ENCODE results near the gene SPINDOC.
"Not testable (repeated sequence)": the region's sequence is repeated elsewhere in the genome, so short reads cannot be mapped to it uniquely, and the experiment has no call there.

Gene SPINDOC

GRCh38 chr11:63854696-63855095, 41.4 kb downstream of the SPINDOC start:
- DNase-seq (ENCODE audit: low spot score): no peak
- no peak for FAIRE-seq

GRCh38 chr11:63855975-63856374, 42.7 kb downstream of the SPINDOC start:
- DNase-seq (ENCODE audit: low spot score) (no peak), FAIRE-seq (no peak)

- no peak for FAIRE-seq
Observed at GRCh38 chr11:63858628-63859550, 45.6 kb downstream of the SPINDOC start.

GRCh38 chr11:63862923-63863322, 49.7 kb downstream of the SPINDOC start:
- DNase-seq (ENCODE audit: low spot score) (no peak), FAIRE-seq (no peak)

More at GRCh38 chr11:63858628-63859550, 45.6 kb downstream of the SPINDOC start:
- DNase-seq (ENCODE audit: low spot score): no peak

- not testable (repeated sequence) for DNase-seq (ENCODE audit: low spot score); FAIRE-seq
Observed at GRCh38 chr11:63863620-63864019, 50.4 kb downstream of the SPINDOC start.

GRCh38 chr11:63866211-63866610, 53.0 kb downstream of the SPINDOC start:
- DNase-seq (ENCODE audit: low spot score) (no peak), FAIRE-seq (no peak)

- FAIRE-seq (no peak), DNase-seq (ENCODE audit: low spot score) (no peak)
Observed at GRCh38 chr11:63867511-63867910, 54.3 kb downstream of the SPINDOC start.

GRCh38 chr11:63868399-63869064, 55.3 kb downstream of the SPINDOC start:
- FAIRE-seq (no peak), DNase-seq (ENCODE audit: low spot score) (no peak)

GRCh38 chr11:63869171-63869591, 55.9 kb downstream of the SPINDOC start:
- no peak for FAIRE-seq
- DNase-seq (ENCODE audit: low spot score): no peak

GRCh38 chr11:63869683-63870082, 56.4 kb downstream of the SPINDOC start:
- DNase-seq (ENCODE audit: low spot score): no peak
- FAIRE-seq: no peak

- DNase-seq (ENCODE audit: low spot score) (no peak), FAIRE-seq (no peak)
Observed at GRCh38 chr11:63870351-63871140, 57.3 kb downstream of the SPINDOC start.

GRCh38 chr11:63871962-63872799, 58.9 kb downstream of the SPINDOC start:
- FAIRE-seq (peak; percentile 87), DNase-seq (ENCODE audit: low spot score) (peak; percentile 91)

GRCh38 chr11:63872800-63873197, 59.5 kb downstream of the SPINDOC start:
- FAIRE-seq (no peak), DNase-seq (ENCODE audit: low spot score) (no peak)

- DNase-seq (ENCODE audit: low spot score): no peak
Observed at GRCh38 chr11:63873311-63873710, 60.1 kb downstream of the SPINDOC start.

GRCh38 chr11:63874511-63874910, 61.3 kb downstream of the SPINDOC start:
- no peak for DNase-seq (ENCODE audit: low spot score)
- no peak for FAIRE-seq

More at GRCh38 chr11:63873311-63873710, 60.1 kb downstream of the SPINDOC start:
- no peak for FAIRE-seq

GRCh38 chr11:63875506-63876065, 62.3 kb downstream of the SPINDOC start:
- DNase-seq (ENCODE audit: low spot score): no peak
- no peak for FAIRE-seq

GRCh38 chr11:63876616-63877015, 63.4 kb downstream of the SPINDOC start:
- DNase-seq (ENCODE audit: low spot score) (no peak), FAIRE-seq (no peak)
